Adrenal gland (tissue), 12 donors: ENCODE measurements around the gene KCNJ3. TPM values are rescaled to one million over a fixed set of nuclear protein-coding genes. Genes with fewer than 3 reads are reported as not detected.

Source experiments
- DNase-seq, 7 donors: peaks; one replicate each; pipeline ENCODE4 v3.0.0-alpha.2; 2019 to 2020
- H3K27ac ChIP-seq, 5 donors: fragments of 200-600 bp; sonication (generic) in 4 of 5; 1 replicate in 3 of 5; 2 replicates in 2 of 5; pipeline versions ENCODE4 v1.5.1 to v1.8.0; 2016 to 2020; ENCODE audit warnings: mild to moderate bottlenecking in 1 of 5
- H3K27me3 ChIP-seq: fragments of 200-600 bp; 2 replicates; pipeline ENCODE4 v1.8.0; 2021
- H3K36me3 ChIP-seq, 2 donors: fragments of 200-600 bp; replicated peaks in 1 of 2; 1 replicate in 1 of 2; 2 replicates in 1 of 2; pipeline versions ENCODE4 v1.5.1 to v1.8.0; 2018 to 2022
- H3K4me1 ChIP-seq, 2 donors: fragments of 200-600 bp; replicated peaks in 1 of 2; 1 replicate in 1 of 2; 2 replicates in 1 of 2; pipeline versions ENCODE4 v1.5.1 to v1.8.0; 2018 to 2021
- H3K4me3 ChIP-seq, 4 donors: fragments of 200-600 bp; sonication (generic) in 3 of 4; one replicate each; pipeline ENCODE4 v1.5.1; 2016 to 2018
- H3K9me3 ChIP-seq, 3 donors: fragments of 200-600 bp; sonication (generic) in 1 of 3; replicated peaks in 1 of 3; 1 replicate in 2 of 3; 2 replicates in 1 of 3; pipeline versions ENCODE4 v1.5.1 to v1.8.0; 2016 to 2021
- CTCF ChIP-seq, 6 experiments: fragments of 450-650 bp in 4 of 6; fragments of 200-600 bp in 2 of 6; sonication (generic) in 1 of 6; IDR thresholded peaks; 1 replicate in 5 of 6; 2 replicates in 1 of 6; pipeline versions ENCODE4 v1.5.1 to v1.8.0; 2016 to 2021; ENCODE audit warnings: antibody characterized with exemption in 6 of 6, mild to moderate bottlenecking in 2 of 6, moderate library complexity in 1 of 6
- POLR2A ChIP-seq, 2 donors: fragments of 450-650 bp; IDR thresholded peaks; one replicate each; pipeline ENCODE4 v1.6.1; 2017; ENCODE audit warnings: antibody characterized with exemption in 2 of 2, mild to moderate bottlenecking in 2 of 2, moderate library complexity in 1 of 2
- WGBS, 4 donors: extraction: QIAGEN DNeasy Blood & Tissue Kit in 2 of 4; methylation state at CpG; one replicate each; pipeline versions ENCODE4 v1.1.5 to v1.1.7; 2013 to 2017; 5-methylcytosine and 5-hydroxymethylcytosine counted together
- intact Hi-C, 2 donors: fragments of 100-400 bp; cut with DNase I; formaldehyde crosslinking; loops; one replicate each; pipeline versions ENCODE4 v1.14.1 to v1.15.0; 2022 to 2023
- polyA plus RNA-seq, 3 donors: library from polyadenylated mRNA; stranded (reverse); fragments of 200-250 nt in 2 of 3; fragments of 350-450 nt in 1 of 3; fragmentation: Illumina TruSeq in 1 of 3; extraction: RNeasy Lipid Tissue Mini Kit (QIAGEN cat#74804) in 1 of 3; gene quantifications; one replicate each; pipeline ENCODE4 v1.2.3, GENCODE V29; 2013 to 2014
- total RNA-seq, 9 donors: library from RNA; depleted of rRNA in 4 of 9; stranded (reverse); fragments of >200 nt in 4 of 9; fragments of 120-200 nt in 1 of 9; fragmentation: NEBNext Ultra II Directional in 1 of 9; extraction: Animal tissue kit (Norgen Biotek cat#: 25700) in 1 of 9; gene quantifications; one replicate each; pipeline versions ENCODE4 v1.1.0 to v1.2.4, GENCODE V29; 2013 to 2023
- donor health status: healthy with polysubstance abuse.
- donor health status: Bipolar disorder and iron deficiency.
- donor health status: DM: yes; HTN: yes; CAD: no.
- donor health status: DM: no; HTN: no; CAD: no.
- donor health status: DM: no; HTN: no; CAD: no.
- donor health status: DM: yes; HTN: yes; CAD: no.

KCNJ3 gene
- total and polyA plus RNA-seq, 12 donors: 0.08 to 2.2 (median 0.48) TPM; not detected in 1

GRCh38 chr2:154710078-154710477 is 11.6 kb downstream of the KCNJ3 start:
- Histone ChIP-seq H3K36me3 (no peaks in the 10 kb centered on the region), H3K4me1 (no peaks in the 10 kb centered on the region), H3K4me3 (no peak overlapping the region), H3K9me3 (no peaks in the 10 kb centered on the region), H3K27ac (no peak overlapping the region), H3K27me3 (no peaks in the 10 kb centered on the region)
- WGBS, 4 donors: 84 to 93% (median 88%) methylated on average over 2 of the region's 2 CpGs
- intact Hi-C loops: no loop called here
- DNase-seq: no peak
- no peak for TF ChIP-seq POLR2A (IDR thresholded peaks at IDR 0.05)
- no peak for TF ChIP-seq CTCF (IDR thresholded peaks at IDR 0.05)

- no peaks in the 10 kb centered on the region for H3K4me1 ChIP-seq
- DNase-seq: no peak
- no peak overlapping the region for H3K27ac ChIP-seq
- no peaks in the 10 kb centered on the region for H3K9me3 ChIP-seq
- no peak overlapping the region for H3K4me3 ChIP-seq
- WGBS, 4 donors: 79 to 91% (median 86%) methylated on average over 2 of the region's 2 CpGs
- intact Hi-C loops: no loop called here
- no peak for TF ChIP-seq POLR2A (IDR thresholded peaks at IDR 0.05)
- no peak for TF ChIP-seq CTCF (IDR thresholded peaks at IDR 0.05)
- H3K36me3 ChIP-seq: no peaks in the 10 kb centered on the region
- H3K27me3 ChIP-seq: no peaks in the 10 kb centered on the region
Measured at GRCh38 chr2:154710685-154711084, 12.2 kb downstream of the KCNJ3 start.

GRCh38 chr2:154713675-154714074 is 15.2 kb downstream of the KCNJ3 start:
- H3K9me3 ChIP-seq: no peaks in the 10 kb centered on the region
- no peak for TF ChIP-seq POLR2A (IDR thresholded peaks at IDR 0.05)

GRCh38 chr2:154720651-154721050 is 22.2 kb downstream of the KCNJ3 start:
- Histone ChIP-seq H3K36me3 (no peaks in the 10 kb centered on the region), H3K9me3 (no peaks in the 10 kb centered on the region), H3K27me3 (no peaks in the 10 kb centered on the region), H3K4me3 (no peak overlapping the region), H3K27ac (no peak overlapping the region), H3K4me1 (no peaks in the 10 kb centered on the region)
- intact Hi-C loops: no loop called here
- DNase-seq: no peak
- 39 to 58% (median 53%) methylated on average over 2 of the region's 2 CpGs for WGBS, 4 donors
- TF ChIP-seq POLR2A (IDR thresholded peaks at IDR 0.05): no peak
- no peak for TF ChIP-seq CTCF (IDR thresholded peaks at IDR 0.05)

More at GRCh38 chr2:154713675-154714074, 15.2 kb downstream of the KCNJ3 start:
- H3K27me3 ChIP-seq: no peaks in the 10 kb centered on the region
- H3K36me3 ChIP-seq: no peaks in the 10 kb centered on the region
- no peak overlapping the region for H3K27ac ChIP-seq
- intact Hi-C loops: no loop called here
- no peaks in the 10 kb centered on the region for H3K4me1 ChIP-seq
- H3K4me3 ChIP-seq: no peak overlapping the region
- no peak for DNase-seq

- Histone ChIP-seq H3K27me3 (no peaks in the 10 kb centered on the region), H3K27ac (no peak overlapping the region), H3K36me3 (no peaks in the 10 kb centered on the region), H3K9me3 (no peaks in the 10 kb centered on the region), H3K4me1 (no peaks in the 10 kb centered on the region), H3K4me3 (no peak overlapping the region)
- DNase-seq: no peak
- TF ChIP-seq CTCF (IDR thresholded peaks at IDR 0.05) (no peak), POLR2A (IDR thresholded peaks at IDR 0.05) (no peak)
- WGBS, 4 donors: 54 to 59% (median 56%) methylated on average over 6 of the region's 6 CpGs
- intact Hi-C loops: no loop called here
Measured at GRCh38 chr2:154724194-154724797, 25.8 kb downstream of the KCNJ3 start.
